Kidney (tissue), 14 donors: ENCODE measurements around the gene FRMD4A. TPM values are rescaled to one million over a fixed set of nuclear protein-coding genes. Genes with fewer than 3 reads are reported as not detected.

ENCODE experiments used
- DNase-seq, 5 donors: peaks; one replicate each; pipeline ENCODE4 v3.0.0-alpha.2; 2013 to 2020
- FAIRE-seq: peaks from 2 replicates; lab custom pipeline; 2012; peaks lifted over from hg19 to GRCh38; lab: Jason Lieb, UNC
- H3K27ac ChIP-seq, 2 donors: one replicate each; pipeline ENCODE4 v1.7.0; 2013; ENCODE audit warnings: low read depth in 2 of 2, low read length in 2 of 2, inconsistent platforms in 1 of 2
- H3K27me3 ChIP-seq: one replicate; pipeline ENCODE4 v1.7.1; 2013; ENCODE audit warnings: low read length, inconsistent platforms; ENCODE audit not compliant: control insufficient read depth, insufficient read depth
- H3K36me3 ChIP-seq, 3 donors: one replicate each; pipeline versions ENCODE4 v1.7.0 to v1.7.1; 2013; ENCODE audit warnings: low read length in 3 of 3, control low read depth in 1 of 3, inconsistent platforms in 1 of 3; ENCODE audit not compliant: insufficient read depth in 3 of 3, control insufficient read depth in 2 of 3
- H3K4me1 ChIP-seq, 3 donors: one replicate each; pipeline versions ENCODE4 v1.7.0 to v1.7.1; 2013; ENCODE audit warnings: low read length in 3 of 3, inconsistent platforms in 1 of 3, low read depth in 1 of 3; ENCODE audit not compliant: control insufficient read depth in 2 of 3, insufficient read depth in 2 of 3
- H3K4me3 ChIP-seq, 3 donors: one replicate each; pipeline versions ENCODE4 v1.7.0 to v1.8.1; 2013; ENCODE audit warnings: low read length in 3 of 3, control low read depth in 1 of 3, inconsistent platforms in 1 of 3
- H3K9ac ChIP-seq, 3 donors: one replicate each; pipeline versions ENCODE4 v1.7.0 to v1.7.1; 2013; ENCODE audit warnings: low read length in 3 of 3, control low read depth in 1 of 3, inconsistent platforms in 1 of 3
- H3K9me3 ChIP-seq, 3 donors: one replicate each; pipeline versions ENCODE4 v1.7.0 to v1.7.1; 2013; ENCODE audit warnings: low read length in 3 of 3, control low read depth in 1 of 3, inconsistent platforms in 1 of 3; ENCODE audit not compliant: control insufficient read depth in 2 of 3, insufficient read depth in 1 of 3
- CTCF ChIP-seq: IDR thresholded peaks from 3 replicates; pipeline ENCODE4 v1.5.1; 2012; ENCODE audit warnings: mild to moderate bottlenecking, moderate library complexity, borderline replicate concordance; ENCODE audit not compliant: insufficient read depth; ENCODE audit errors: extremely low read depth
- intact Hi-C: fragments of 100-400 bp; cut with DNase I; formaldehyde crosslinking; loops from one replicate; pipeline ENCODE4 v1.11.1; 2022
- polyA plus RNA-seq: library from polyadenylated mRNA; stranded (reverse); fragments of 350-450 nt; fragmentation: Illumina TruSeq; extraction: RNeasy Lipid Tissue Mini Kit (QIAGEN cat#74804); gene quantifications from one replicate; pipeline ENCODE4 v1.2.3, GENCODE V29; 2014; ENCODE audit warnings: low read depth, low replicate concordance; ENCODE audit not compliant: insufficient read depth
- total RNA-seq: library from RNA; stranded (reverse); fragmentation: NEBNext Ultra II Directional; extraction: Animal tissue kit (Norgen Biotek cat#: 25700); gene quantifications from one replicate; pipeline ENCODE4 v1.2.1, GENCODE V29; 2021
- donor health status: control.
- donor health status: control.
- donor health status: control.
- donor health status: control.
- donor health status: control.
- donor health status: DM: yes; HTN: yes; CAD: no.
- donor health status: Normal renal cell carcinoma (clear cell type).

FRMD4A gene
- total and polyA plus RNA-seq, 2 donors from 2014 or later = 16.0 to 68.2 TPM

- no peak overlapping the region for H3K4me3 ChIP-seq
- peaks cover 0 to 59% (median 28%) of the 10 kb centered on the region in 3 donors for H3K36me3 ChIP-seq
- FAIRE-seq = no peak
- TF ChIP-seq CTCF = no peak
- no peak overlapping the region for H3K27ac ChIP-seq
- no peaks in the 10 kb centered on the region for H3K9me3 ChIP-seq
- H3K27me3 ChIP-seq = no peaks in the 10 kb centered on the region
- DNase-seq = no peak
- intact Hi-C loops = no loop called here
- H3K4me1 ChIP-seq = peaks cover 0 to 5% (median 0%) of the 10 kb centered on the region in 3 donors
- no peak overlapping the region for H3K9ac ChIP-seq
Observed at GRCh38 chr10:13656337-13657100, 674.2 kb downstream of the FRMD4A start.

- DNase-seq (no peak), FAIRE-seq (no peak)
- Histone ChIP-seq H3K9me3 (no peaks in the 10 kb centered on the region), H3K27me3 (no peaks in the 10 kb centered on the region), H3K4me3 (no peak overlapping the region), H3K27ac (no peak overlapping the region), H3K4me1 (peaks cover 0 to 4% (median 2%) of the 10 kb centered on the region in 3 donors), H3K9ac (no peak overlapping the region), H3K36me3 (peaks cover 0 to 63% (median 29%) of the 10 kb centered on the region in 3 donors)
- TF ChIP-seq CTCF = no peak
- intact Hi-C loops = no loop called here
Observed at GRCh38 chr10:13654846-13655245, 675.9 kb downstream of the FRMD4A start.

- H3K9me3 ChIP-seq = no peaks in the 10 kb centered on the region
- TF ChIP-seq CTCF = no peak
- no peaks in the 10 kb centered on the region for H3K27me3 ChIP-seq
- no peak overlapping the region for H3K4me3 ChIP-seq
- FAIRE-seq (no peak), DNase-seq (no peak)
- H3K36me3 ChIP-seq = peaks cover 0 to 58% (median 27%) of the 10 kb centered on the region in 3 donors
- H3K27ac ChIP-seq = no peak overlapping the region
- intact Hi-C loops = no loop called here
- no peak overlapping the region for H3K9ac ChIP-seq
- H3K4me1 ChIP-seq = peaks cover 0 to 2% (median 0%) of the 10 kb centered on the region in 3 donors
Observed at GRCh38 chr10:13654118-13654830, 676.5 kb downstream of the FRMD4A start.
